ENCODE results near the gene ITPA. TPM values are rescaled to one million over a fixed set of nuclear protein-coding genes. Genes with fewer than 3 reads are reported as not detected.

Gene ITPA
- total and polyA plus RNA-seq, 2 of the 13 experiments (the other 11 are each of a cell fraction or from before 2014, with no cell fraction given) = 60.1 to 103 TPM

DNA sequence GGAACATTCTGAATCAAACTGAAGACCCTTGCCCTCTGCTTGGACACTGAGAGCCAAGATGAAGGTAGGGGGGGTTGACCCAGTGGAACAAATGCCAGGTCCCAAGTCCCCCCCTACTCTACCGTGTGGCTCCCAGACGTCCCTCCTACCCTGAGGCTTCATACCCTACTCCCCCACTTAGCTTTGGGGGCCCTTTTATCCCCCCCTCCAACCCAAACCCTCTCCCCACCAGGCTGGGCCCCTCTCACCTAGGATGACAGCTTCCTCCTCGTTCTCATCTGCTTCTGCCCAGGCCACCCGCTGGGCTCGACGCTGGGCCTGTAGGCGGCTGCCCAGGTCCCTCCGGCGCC lies 6.4 kb upstream of the ITPA start (continued):
- TF ChIP-seq KDM2A (CRISPR knock-in tag; IDR thresholded peaks at IDR 0.05; ENCODE audit: borderline replicate concordance, low read depth) = no peak
- no peak for TF ChIP-seq PRMT3 (CRISPR knock-in tag; IDR thresholded peaks at IDR 0.05; ENCODE audit: borderline replicate concordance, low read depth)
- 0 out of 2 replicates have a peak, but pooled peaks have one; percentile 18 for TF ChIP-seq HOXA5 (CRISPR knock-in tag; IDR thresholded peaks at IDR 0.05)
- no peak for TF ChIP-seq ZNF296 (CRISPR knock-in tag; conservative IDR thresholded peaks at IDR 0.05)
- TF ChIP-seq ZFP37 (CRISPR knock-in tag; IDR thresholded peaks at IDR 0.05; ENCODE audit: borderline replicate concordance) = no peak
- TF ChIP-seq, protein P1, sequence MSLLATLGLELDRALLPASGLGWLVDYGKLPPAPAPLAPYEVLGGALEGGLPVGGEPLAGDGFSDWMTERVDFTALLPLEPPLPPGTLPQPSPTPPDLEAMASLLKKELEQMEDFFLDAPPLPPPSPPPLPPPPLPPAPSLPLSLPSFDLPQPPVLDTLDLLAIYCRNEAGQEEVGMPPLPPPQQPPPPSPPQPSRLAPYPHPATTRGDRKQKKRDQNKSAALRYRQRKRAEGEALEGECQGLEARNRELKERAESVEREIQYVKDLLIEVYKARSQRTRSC (CRISPR knock-in tag; IDR thresholded peaks at IDR 0.05; ENCODE audit: low read depth) = no peak
- TF ChIP-seq NKX3-1 (CRISPR knock-in tag; IDR thresholded peaks at IDR 0.05) = no peak; the same call in 1 of the 2 replicates
- TF ChIP-seq NCOR1 (IDR thresholded peaks at IDR 0.05; ENCODE audit: borderline replicate concordance, low read length) = no peak
- TF ChIP-seq XBP1 (CRISPR knock-in tag; IDR thresholded peaks at IDR 0.05) = no peak
- TF ChIP-seq, protein P2, sequence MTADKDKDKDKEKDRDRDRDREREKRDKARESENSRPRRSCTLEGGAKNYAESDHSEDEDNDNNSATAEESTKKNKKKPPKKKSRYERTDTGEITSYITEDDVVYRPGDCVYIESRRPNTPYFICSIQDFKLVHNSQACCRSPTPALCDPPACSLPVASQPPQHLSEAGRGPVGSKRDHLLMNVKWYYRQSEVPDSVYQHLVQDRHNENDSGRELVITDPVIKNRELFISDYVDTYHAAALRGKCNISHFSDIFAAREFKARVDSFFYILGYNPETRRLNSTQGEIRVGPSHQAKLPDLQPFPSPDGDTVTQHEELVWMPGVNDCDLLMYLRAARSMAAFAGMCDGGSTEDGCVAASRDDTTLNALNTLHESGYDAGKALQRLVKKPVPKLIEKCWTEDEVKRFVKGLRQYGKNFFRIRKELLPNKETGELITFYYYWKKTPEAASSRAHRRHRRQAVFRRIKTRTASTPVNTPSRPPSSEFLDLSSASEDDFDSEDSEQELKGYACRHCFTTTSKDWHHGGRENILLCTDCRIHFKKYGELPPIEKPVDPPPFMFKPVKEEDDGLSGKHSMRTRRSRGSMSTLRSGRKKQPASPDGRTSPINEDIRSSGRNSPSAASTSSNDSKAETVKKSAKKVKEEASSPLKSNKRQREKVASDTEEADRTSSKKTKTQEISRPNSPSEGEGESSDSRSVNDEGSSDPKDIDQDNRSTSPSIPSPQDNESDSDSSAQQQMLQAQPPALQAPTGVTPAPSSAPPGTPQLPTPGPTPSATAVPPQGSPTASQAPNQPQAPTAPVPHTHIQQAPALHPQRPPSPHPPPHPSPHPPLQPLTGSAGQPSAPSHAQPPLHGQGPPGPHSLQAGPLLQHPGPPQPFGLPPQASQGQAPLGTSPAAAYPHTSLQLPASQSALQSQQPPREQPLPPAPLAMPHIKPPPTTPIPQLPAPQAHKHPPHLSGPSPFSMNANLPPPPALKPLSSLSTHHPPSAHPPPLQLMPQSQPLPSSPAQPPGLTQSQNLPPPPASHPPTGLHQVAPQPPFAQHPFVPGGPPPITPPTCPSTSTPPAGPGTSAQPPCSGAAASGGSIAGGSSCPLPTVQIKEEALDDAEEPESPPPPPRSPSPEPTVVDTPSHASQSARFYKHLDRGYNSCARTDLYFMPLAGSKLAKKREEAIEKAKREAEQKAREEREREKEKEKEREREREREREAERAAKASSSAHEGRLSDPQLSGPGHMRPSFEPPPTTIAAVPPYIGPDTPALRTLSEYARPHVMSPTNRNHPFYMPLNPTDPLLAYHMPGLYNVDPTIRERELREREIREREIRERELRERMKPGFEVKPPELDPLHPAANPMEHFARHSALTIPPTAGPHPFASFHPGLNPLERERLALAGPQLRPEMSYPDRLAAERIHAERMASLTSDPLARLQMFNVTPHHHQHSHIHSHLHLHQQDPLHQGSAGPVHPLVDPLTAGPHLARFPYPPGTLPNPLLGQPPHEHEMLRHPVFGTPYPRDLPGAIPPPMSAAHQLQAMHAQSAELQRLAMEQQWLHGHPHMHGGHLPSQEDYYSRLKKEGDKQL (CRISPR knock-in tag; IDR thresholded peaks at IDR 0.05; ENCODE audit: low read depth) = no peak
- no peak for TF ChIP-seq ZNF138 (CRISPR knock-in tag; IDR thresholded peaks at IDR 0.05; ENCODE audit: low read depth)
- TF ChIP-seq ZSCAN30 (CRISPR knock-in tag; IDR thresholded peaks at IDR 0.05) = no peak
- no peak for TF ChIP-seq CBX2 (IDR thresholded peaks at IDR 0.05; ENCODE audit: low read depth, low read length)
- no peak for TF ChIP-seq CBX2 (CRISPR knock-in tag; IDR thresholded peaks at IDR 0.05; ENCODE audit: low read depth)
- no peak for TF ChIP-seq RFXAP (CRISPR knock-in tag; IDR thresholded peaks at IDR 0.05; ENCODE audit: borderline replicate concordance)
- TF ChIP-seq, protein P3, sequence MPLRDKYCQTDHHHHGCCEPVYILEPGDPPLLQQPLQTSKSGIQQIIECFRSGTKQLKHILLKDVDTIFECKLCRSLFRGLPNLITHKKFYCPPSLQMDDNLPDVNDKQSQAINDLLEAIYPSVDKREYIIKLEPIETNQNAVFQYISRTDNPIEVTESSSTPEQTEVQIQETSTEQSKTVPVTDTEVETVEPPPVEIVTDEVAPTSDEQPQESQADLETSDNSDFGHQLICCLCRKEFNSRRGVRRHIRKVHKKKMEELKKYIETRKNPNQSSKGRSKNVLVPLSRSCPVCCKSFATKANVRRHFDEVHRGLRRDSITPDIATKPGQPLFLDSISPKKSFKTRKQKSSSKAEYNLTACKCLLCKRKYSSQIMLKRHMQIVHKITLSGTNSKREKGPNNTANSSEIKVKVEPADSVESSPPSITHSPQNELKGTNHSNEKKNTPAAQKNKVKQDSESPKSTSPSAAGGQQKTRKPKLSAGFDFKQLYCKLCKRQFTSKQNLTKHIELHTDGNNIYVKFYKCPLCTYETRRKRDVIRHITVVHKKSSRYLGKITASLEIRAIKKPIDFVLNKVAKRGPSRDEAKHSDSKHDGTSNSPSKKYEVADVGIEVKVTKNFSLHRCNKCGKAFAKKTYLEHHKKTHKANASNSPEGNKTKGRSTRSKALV (CRISPR knock-in tag; IDR thresholded peaks at IDR 0.05) = peak; percentile 15; the same call in 1 of the 2 replicates
- TF ChIP-seq ZNF260 (CRISPR knock-in tag; IDR thresholded peaks at IDR 0.05; ENCODE audit: borderline replicate concordance, low read depth) = no peak
- TF ChIP-seq, protein P4, sequence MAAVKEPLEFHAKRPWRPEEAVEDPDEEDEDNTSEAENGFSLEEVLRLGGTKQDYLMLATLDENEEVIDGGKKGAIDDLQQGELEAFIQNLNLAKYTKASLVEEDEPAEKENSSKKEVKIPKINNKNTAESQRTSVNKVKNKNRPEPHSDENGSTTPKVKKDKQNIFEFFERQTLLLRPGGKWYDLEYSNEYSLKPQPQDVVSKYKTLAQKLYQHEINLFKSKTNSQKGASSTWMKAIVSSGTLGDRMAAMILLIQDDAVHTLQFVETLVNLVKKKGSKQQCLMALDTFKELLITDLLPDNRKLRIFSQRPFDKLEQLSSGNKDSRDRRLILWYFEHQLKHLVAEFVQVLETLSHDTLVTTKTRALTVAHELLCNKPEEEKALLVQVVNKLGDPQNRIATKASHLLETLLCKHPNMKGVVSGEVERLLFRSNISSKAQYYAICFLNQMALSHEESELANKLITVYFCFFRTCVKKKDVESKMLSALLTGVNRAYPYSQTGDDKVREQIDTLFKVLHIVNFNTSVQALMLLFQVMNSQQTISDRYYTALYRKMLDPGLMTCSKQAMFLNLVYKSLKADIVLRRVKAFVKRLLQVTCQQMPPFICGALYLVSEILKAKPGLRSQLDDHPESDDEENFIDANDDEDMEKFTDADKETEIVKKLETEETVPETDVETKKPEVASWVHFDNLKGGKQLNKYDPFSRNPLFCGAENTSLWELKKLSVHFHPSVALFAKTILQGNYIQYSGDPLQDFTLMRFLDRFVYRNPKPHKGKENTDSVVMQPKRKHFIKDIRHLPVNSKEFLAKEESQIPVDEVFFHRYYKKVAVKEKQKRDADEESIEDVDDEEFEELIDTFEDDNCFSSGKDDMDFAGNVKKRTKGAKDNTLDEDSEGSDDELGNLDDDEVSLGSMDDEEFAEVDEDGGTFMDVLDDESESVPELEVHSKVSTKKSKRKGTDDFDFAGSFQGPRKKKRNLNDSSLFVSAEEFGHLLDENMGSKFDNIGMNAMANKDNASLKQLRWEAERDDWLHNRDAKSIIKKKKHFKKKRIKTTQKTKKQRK (IDR thresholded peaks at IDR 0.05; ENCODE audit: low read length) = no peak
- TF ChIP-seq ZBTB20 (CRISPR knock-in tag; IDR thresholded peaks at IDR 0.05; ENCODE audit: borderline replicate concordance, low read depth) = no peak
- no peak; the same call in 1 of the 2 replicates for TF ChIP-seq BRD4 (CRISPR knock-in tag; IDR thresholded peaks at IDR 0.05)

All from HepG2 (cell line).